ACHN (cell line): ENCODE measurements around the gene ARHGEF40.
A peak's percentile ranks its signal among the peaks of the same experiment; 100 is the strongest.

ENCODE experiments used
- DNase-seq: peaks from one replicate; pipeline ENCODE4 v3.0.0-alpha.2; 2015
- in situ Hi-C: cut with HindIII; loops from 2 replicates; pipeline ENCODE4 v1.10.0; 2017; ENCODE audit warnings: low sequenced_read_pairs, low pct_ligation_motif_present, low pct_unique_long_range_greater_than_20kb

Gene ARHGEF40

GRCh38 chr14:21103411-21103709 lies 33.3 kb downstream of the ARHGEF40 start:
- in situ Hi-C loops, result no loop called here
- no peak for DNase-seq

GRCh38 chr14:21103710-21104447 lies 33.8 kb downstream of the ARHGEF40 start:
- peak; percentile 95 for DNase-seq
- in situ Hi-C loops, result no loop called here

DNA sequence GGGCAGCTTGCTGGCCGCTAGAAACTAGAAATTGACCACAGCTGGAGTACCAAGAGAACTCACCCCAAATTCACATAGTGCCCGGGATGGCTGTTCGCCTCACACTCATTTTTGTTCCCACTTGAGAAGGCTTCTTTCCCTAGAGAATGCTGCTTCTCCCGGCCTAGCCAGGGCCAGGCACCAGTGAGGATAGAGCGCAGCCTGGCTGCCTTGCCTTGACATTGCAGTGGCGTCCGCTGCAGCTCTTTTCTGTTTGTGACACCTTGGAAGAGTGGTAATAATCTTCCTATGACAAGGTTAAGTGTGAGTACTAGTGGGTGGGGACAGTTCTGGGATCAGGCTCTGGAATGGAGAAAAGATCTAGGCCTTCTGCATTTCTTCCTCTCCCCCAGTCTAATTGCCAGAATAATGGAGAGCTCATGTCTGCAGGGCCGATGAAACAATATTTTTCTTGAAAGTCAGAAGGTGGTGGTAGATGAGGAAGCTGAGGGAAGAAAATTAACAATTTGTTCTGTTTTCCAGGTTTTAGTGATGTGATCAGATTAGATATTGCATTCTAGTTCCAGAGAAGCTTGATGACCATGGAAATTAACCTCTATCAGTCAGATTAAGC lies 34.5 kb downstream of the ARHGEF40 start:
- DNase-seq, result peak; percentile 80
- in situ Hi-C loops, result no loop called here

- DNase-seq, result no peak
- in situ Hi-C loops, result no loop called here
Measured at GRCh38 chr14:21105095-21105494, 35.0 kb downstream of the ARHGEF40 start.

- no peak for DNase-seq
- in situ Hi-C loops, result no loop called here
Measured at GRCh38 chr14:21106176-21106497, 36.0 kb downstream of the ARHGEF40 start.

- peak; percentile 81 for DNase-seq
- in situ Hi-C loops, result no loop called here
Measured at GRCh38 chr14:21106498-21107282, 36.6 kb downstream of the ARHGEF40 start.

GRCh38 chr14:21107283-21107800 lies 37.2 kb downstream of the ARHGEF40 start:
- DNase-seq, result peak; percentile 84
- in situ Hi-C loops, result no loop called here

- DNase-seq, result no peak
- in situ Hi-C loops, result no loop called here
Measured at GRCh38 chr14:21108791-21109190, 38.7 kb downstream of the ARHGEF40 start.

DNA sequence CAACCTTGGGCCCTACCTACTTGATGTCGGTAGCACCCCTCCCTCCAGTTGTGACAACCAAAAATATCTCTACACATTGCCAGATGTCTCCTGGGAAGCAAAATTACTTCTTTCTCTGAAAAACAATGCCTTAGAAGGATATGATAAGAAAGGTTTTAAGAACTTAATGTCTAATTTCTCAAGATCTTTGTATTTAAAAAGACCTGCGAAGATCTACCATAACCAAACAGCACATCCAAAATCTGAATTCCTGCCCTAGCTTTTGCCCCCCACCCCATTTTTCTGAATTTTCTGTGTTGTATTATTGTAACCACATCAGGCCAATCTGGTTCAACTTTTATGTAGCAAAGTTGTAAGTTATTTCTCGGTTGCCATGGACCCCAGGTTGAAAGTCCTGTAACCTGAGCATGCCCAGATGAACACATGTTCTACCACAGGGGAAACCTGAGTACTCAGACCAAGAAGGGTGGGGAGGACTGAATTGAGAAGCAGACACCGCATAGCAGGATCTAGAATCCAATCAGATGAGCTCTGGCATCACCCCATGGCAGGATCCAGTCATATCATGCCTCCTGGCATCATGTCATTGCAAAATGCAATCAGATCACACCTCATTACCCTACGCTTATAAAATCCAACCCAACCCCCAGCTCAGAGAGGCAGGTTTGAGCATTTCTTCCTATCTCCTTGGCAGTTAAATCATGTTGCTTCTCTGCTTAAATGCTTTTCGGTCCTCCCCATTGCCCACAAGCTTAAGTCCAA lies 39.5 kb downstream of the ARHGEF40 start:
- DNase-seq, result no peak
- in situ Hi-C loops, result no loop called here

DNA sequence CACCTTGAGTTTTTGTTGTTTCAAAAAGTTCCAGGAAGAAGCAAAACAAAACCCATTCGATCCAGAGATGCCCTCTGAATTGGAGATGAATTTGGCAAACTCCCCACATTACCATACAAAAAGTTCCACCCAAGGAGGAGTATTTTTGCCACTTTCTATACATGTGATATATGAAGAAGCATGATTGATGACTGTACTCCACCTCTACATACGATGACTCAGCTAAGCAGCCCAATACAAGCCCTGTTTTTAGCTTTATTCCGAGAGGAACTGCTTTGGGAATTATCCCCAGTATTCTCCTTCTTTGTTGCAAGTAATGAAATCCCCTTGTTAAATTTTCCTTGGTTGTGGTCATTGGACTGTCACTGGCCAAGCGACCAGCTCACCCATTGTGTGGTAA lies 42.2 kb downstream of the ARHGEF40 start:
- no peak for DNase-seq
- in situ Hi-C loops, result no loop called here

GRCh38 chr14:21113369-21113768 lies 43.3 kb downstream of the ARHGEF40 start:
- in situ Hi-C loops, result no loop called here
- DNase-seq, result no peak

- no peak for DNase-seq
- in situ Hi-C loops, result no loop called here
Measured at GRCh38 chr14:21118933-21119332, 48.8 kb downstream of the ARHGEF40 start.

DNA sequence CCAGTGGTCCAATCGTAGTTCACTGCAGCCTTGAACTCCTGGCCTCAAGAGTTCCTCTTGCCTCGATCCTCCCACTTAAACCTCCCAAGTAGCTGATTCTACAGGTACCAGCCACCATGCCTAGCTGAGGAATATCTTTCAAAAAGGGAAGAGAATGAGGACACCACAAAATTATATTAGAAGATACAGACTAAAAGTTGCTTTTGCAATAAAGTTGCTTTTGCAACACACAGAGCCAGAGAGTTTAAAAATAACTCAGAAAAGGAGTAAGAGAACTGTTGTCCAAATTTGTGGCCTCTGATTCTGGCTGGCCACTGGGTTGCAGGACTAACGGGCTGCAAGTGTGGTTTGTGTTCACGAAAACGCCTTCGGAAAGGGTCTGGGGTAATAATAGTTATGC lies 50.6 kb downstream of the ARHGEF40 start:
- no peak for DNase-seq
- in situ Hi-C loops, result no loop called here

- in situ Hi-C loops, result no loop called here
- DNase-seq, result no peak
Measured at GRCh38 chr14:21121122-21121521, 51.0 kb downstream of the ARHGEF40 start.

GRCh38 chr14:21123429-21123828 lies 53.3 kb downstream of the ARHGEF40 start:
- in situ Hi-C loops, result no loop called here
- DNase-seq, result no peak

DNA sequence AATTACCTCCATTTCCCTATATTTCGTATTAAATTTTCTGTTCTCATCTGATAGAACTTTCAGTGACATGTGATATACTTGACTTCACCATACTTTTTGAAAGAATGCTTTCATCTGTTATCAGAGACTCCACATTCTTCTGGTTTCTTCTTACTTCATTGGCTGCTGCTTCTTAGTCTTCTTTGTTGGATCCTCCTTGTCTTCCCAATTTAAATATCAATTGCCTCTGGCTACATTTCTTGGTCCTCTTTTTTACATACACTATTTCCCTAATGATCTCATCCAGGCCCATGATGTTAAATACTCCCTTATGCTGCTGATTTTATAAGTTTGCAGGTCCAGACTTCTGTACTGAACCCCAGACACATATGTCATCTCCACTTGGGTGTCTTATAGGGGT lies 63.8 kb downstream of the ARHGEF40 start:
- in situ Hi-C loops, result no loop called here
- DNase-seq, result no peak

DNA sequence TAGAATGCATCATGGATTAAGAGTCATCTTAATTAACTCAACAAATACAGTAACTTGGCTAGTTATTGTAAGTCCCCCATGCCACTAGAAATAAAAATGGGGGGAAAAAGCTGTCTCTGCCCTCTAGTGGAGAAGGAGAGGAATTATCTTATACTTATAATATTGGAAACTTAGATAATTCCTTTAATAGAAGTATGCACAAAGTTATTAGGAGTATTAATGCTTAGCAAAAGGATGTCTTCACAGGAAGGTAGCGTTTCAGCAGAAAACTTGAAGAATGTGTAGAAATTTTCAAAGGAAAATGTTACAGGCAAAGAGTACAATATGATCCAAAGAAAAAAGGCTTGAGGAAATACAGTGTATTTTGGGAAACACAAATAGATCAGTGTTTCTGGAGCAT lies 65.9 kb downstream of the ARHGEF40 start:
- in situ Hi-C loops, result no loop called here
- DNase-seq, result peak; percentile 33
